DOHH2 (cell line): ENCODE data around the gene CDK14.

Experiments
- H3F3A ChIP-seq: fragments of 200-600 bp; sonication (generic), shearing (Covaris generic); 2 replicates; pipeline ENCODE4 v1.6.0; 2016; ENCODE audit warnings: antibody characterized with exemption, mild to moderate bottlenecking; ENCODE audit not compliant: control insufficient read depth, insufficient read depth
- H3K27ac ChIP-seq: fragments of 200-600 bp; sonication (generic); 2 replicates; pipeline ENCODE4 v1.5.1; 2014; ENCODE audit warnings: low read depth, mild to moderate bottlenecking, low read length, moderate library complexity
- H3K27me3 ChIP-seq: fragments of 200-600 bp; sonication (generic); 2 replicates; pipeline ENCODE4 v1.6.1; 2014; ENCODE audit warnings: mild to moderate bottlenecking, low read length, mixed read lengths; ENCODE audit not compliant: control insufficient read depth
- H3K36me3 ChIP-seq: fragments of 200-600 bp; sonication (generic); 2 replicates; pipeline ENCODE4 v1.6.1; 2014; ENCODE audit warnings: mild to moderate bottlenecking, low read length, moderate library complexity, mixed read lengths; ENCODE audit not compliant: control insufficient read depth
- H3K4me1 ChIP-seq: fragments of 200-600 bp; sonication (generic); 2 replicates; pipeline ENCODE4 v1.6.1; 2014; ENCODE audit warnings: mild to moderate bottlenecking, low read length, mixed read lengths; ENCODE audit not compliant: control insufficient read depth
- H3K4me2 ChIP-seq: fragments of 200-600 bp; sonication (generic); 2 replicates; pipeline ENCODE4 v1.6.0; 2014; ENCODE audit warnings: mild to moderate bottlenecking, low read length, moderate library complexity
- H3K4me3 ChIP-seq: fragments of 200-600 bp; sonication (generic); 2 replicates; pipeline ENCODE4 v1.5.1; 2014; ENCODE audit warnings: mild to moderate bottlenecking, low read length, mixed read lengths
- H3K79me2 ChIP-seq: fragments of 200-600 bp; sonication (generic); 2 replicates; pipeline ENCODE4 v1.6.1; 2014; ENCODE audit warnings: mild to moderate bottlenecking, low read length, mixed read lengths; ENCODE audit not compliant: control insufficient read depth
- H3K9me2 ChIP-seq: fragments of 200-600 bp; sonication (generic); replicated peaks from 2 replicates; pipeline ENCODE4 v1.6.1; 2014; ENCODE audit warnings: mild to moderate bottlenecking, low read length, mixed read lengths; ENCODE audit not compliant: control insufficient read depth
- H3K9me3 ChIP-seq: fragments of 200-600 bp; sonication (generic); 2 replicates; pipeline ENCODE4 v1.6.1; 2014; ENCODE audit warnings: antibody characterized with exemption, low read length, mixed read lengths; ENCODE audit not compliant: control insufficient read depth, insufficient read depth
- H4K20me1 ChIP-seq: fragments of 200-600 bp; sonication (generic); 2 replicates; pipeline ENCODE4 v1.6.0; 2014; ENCODE audit warnings: low read depth, mild to moderate bottlenecking, antibody characterized with exemption, low read length, moderate library complexity; ENCODE audit not compliant: control insufficient read depth, insufficient read depth
- CTCF ChIP-seq: fragments of 200-600 bp; sonication (generic); IDR thresholded peaks from one replicate; pipeline ENCODE4 v1.5.1; 2014; ENCODE audit warnings: antibody characterized with exemption, mild to moderate bottlenecking, low read depth, low read length; ENCODE audit not compliant: poor library complexity, severe bottlenecking
- EZH2phosphoT487 ChIP-seq: fragments of 200-600 bp; sonication (generic); IDR thresholded peaks from 2 replicates; pipeline ENCODE4 v1.6.1; 2017; ENCODE audit warnings: borderline replicate concordance, mild to moderate bottlenecking, antibody characterized with exemption, low read length, moderate library complexity, mixed read lengths

The CDK14 gene

GRCh38 chr7:90592033-90592432 lies 4.1 kb upstream of the CDK14 start:
- Histone ChIP-seq H3K36me3 (no peaks in the 10 kb centered on the region), H3F3A (0 out of 2 replicates have a peak, but pooled peaks cover 2% of the 10 kb centered on the region), H4K20me1 (no peaks in the 10 kb centered on the region), H3K9me3 (no peaks in the 10 kb centered on the region; the same call in 1 of the 2 replicates), H3K4me3 (no peak overlapping the region), H3K27me3 (peaks cover 18% of the 10 kb centered on the region), H3K4me2 (no peak overlapping the region), H3K4me1 (peaks cover 15% of the 10 kb centered on the region), H3K9me2 (no peaks in the 10 kb centered on the region), H3K79me2 (no peaks in the 10 kb centered on the region), H3K27ac (no peak overlapping the region)
- TF ChIP-seq CTCF (no peak), EZH2phosphoT487 (no peak)

GRCh38 chr7:90593205-90593604 lies 2.9 kb upstream of the CDK14 start:
- Histone ChIP-seq H3K27ac (no peak overlapping the region), H3K9me2 (no peaks in the 10 kb centered on the region), H3F3A (0 out of 2 replicates have a peak, but pooled peaks cover 2% of the 10 kb centered on the region), H3K4me1 (peaks cover 23% of the 10 kb centered on the region), H3K36me3 (no peaks in the 10 kb centered on the region), H4K20me1 (no peaks in the 10 kb centered on the region), H3K4me3 (no peak overlapping the region), H3K79me2 (no peaks in the 10 kb centered on the region), H3K9me3 (no peaks in the 10 kb centered on the region), H3K27me3 (peaks cover 24% of the 10 kb centered on the region), H3K4me2 (no peak overlapping the region)
- TF ChIP-seq CTCF = no peak
- TF ChIP-seq EZH2phosphoT487 = no peak

GRCh38 chr7:90594751-90595317 lies 1.3 kb upstream of the CDK14 start:
- TF ChIP-seq CTCF (no peak), EZH2phosphoT487 (no peak)
- H3K9me3 ChIP-seq = no peaks in the 10 kb centered on the region
- H3K27ac ChIP-seq = no peak overlapping the region
- no peaks in the 10 kb centered on the region for H3K9me2 ChIP-seq
- peak overlapping the region; percentile 81 for H3K4me2 ChIP-seq
- H3F3A ChIP-seq = peaks cover 4% of the 10 kb centered on the region
- H3K36me3 ChIP-seq = no peaks in the 10 kb centered on the region
- H3K27me3 ChIP-seq = peaks cover 28% of the 10 kb centered on the region
- no peaks in the 10 kb centered on the region for H3K79me2 ChIP-seq
- no peaks in the 10 kb centered on the region for H4K20me1 ChIP-seq
- peak overlapping the region; percentile 86 for H3K4me3 ChIP-seq
- H3K4me1 ChIP-seq = peaks cover 27% of the 10 kb centered on the region
